Endothelial cell of umbilical vein (primary cell): ENCODE results near the gene NDUFS3. TPM values are rescaled to one million over a fixed set of nuclear protein-coding genes. Genes with fewer than 3 reads are reported as not detected.

Source experiments
- BruUV-seq: library from RNA; stranded (reverse); fragments of 400-500 nt; replicated peaks from 2 replicates; lab custom pipeline; 2021; lab: Mats Ljungman, UMichigan
- CTCF ChIA-PET: fragments of 300-600, 350-600 bp; sonication (Branson Sonifier 250); formaldehyde crosslinking; loops from one replicate; lab custom pipeline; 2021; ENCODE audit warnings: antibody characterized with exemption, inconsistent platforms; lab: Charles Lee
- POLR2A ChIA-PET: fragments of 300-600, 350-600 bp; sonication (Branson Sonifier 250); formaldehyde crosslinking; loops from one replicate; lab custom pipeline; 2021; ENCODE audit warnings: antibody characterized with exemption, inconsistent platforms; lab: Charles Lee
- DNase-seq: peaks from one replicate; pipeline ENCODE4 v3.0.0-alpha.2; 2011; ENCODE audit warnings: low read depth, low spot score
- FAIRE-seq: peaks from 2 replicates; lab custom pipeline; 2011; peaks lifted over from hg19 to GRCh38; lab: Jason Lieb, UNC
- H2AFZ ChIP-seq: 2 replicates; pipeline ENCODE4 v1.6.0; 2012; ENCODE audit warnings: low read depth, low read length, control low read depth, inconsistent platforms
- H3K27ac ChIP-seq: 2 replicates; pipeline ENCODE4 v1.5.1; 2011; ENCODE audit warnings: low read depth, mild to moderate bottlenecking, control low read depth, low read length, moderate library complexity; ENCODE audit not compliant: insufficient read depth
- H3K27me3 ChIP-seq, 2 experiments: 2 replicates each; pipeline versions ENCODE4 v1.6.0 to v1.6.1; 2011; ENCODE audit warnings: low read length in 2 of 2, mixed read lengths in 1 of 2; ENCODE audit not compliant: control insufficient read depth in 2 of 2, insufficient read depth in 2 of 2
- H3K36me3 ChIP-seq, 2 experiments: 2 replicates in 1 of 2; 3 replicates in 1 of 2; pipeline ENCODE4 v1.5.1; 2011; ENCODE audit warnings: low read length in 2 of 2, mild to moderate bottlenecking in 1 of 2, moderate library complexity in 1 of 2; ENCODE audit not compliant: control insufficient read depth in 2 of 2, insufficient read depth in 2 of 2; ENCODE audit errors: extremely low read depth in 1 of 2
- H3K4me1 ChIP-seq: 3 replicates; pipeline ENCODE4 v1.5.1; 2011; ENCODE audit warnings: mild to moderate bottlenecking, low read length; ENCODE audit not compliant: control insufficient read depth, insufficient read depth; ENCODE audit errors: extremely low read depth
- H3K4me2 ChIP-seq: 2 replicates; pipeline ENCODE4 v1.6.1; 2011; ENCODE audit warnings: low read length, control low read depth, mixed read lengths; ENCODE audit not compliant: insufficient read depth
- H3K4me3 ChIP-seq, 3 experiments: fragments of 200-600 bp in 1 of 3; sonication (generic), shearing (Covaris generic) in 1 of 3; replicated peaks in 1 of 3; 2 replicates each; pipeline ENCODE4 v1.5.1; 2011 to 2016; ENCODE audit warnings: control low read depth in 3 of 3, low read length in 3 of 3, mild to moderate bottlenecking in 2 of 3, inconsistent platforms in 1 of 3, low read depth in 1 of 3, moderate library complexity in 1 of 3; ENCODE audit not compliant: insufficient read depth in 1 of 3
- H3K79me2 ChIP-seq: 2 replicates; pipeline ENCODE4 v1.6.0; 2012; ENCODE audit warnings: low read length, inconsistent platforms; ENCODE audit not compliant: control insufficient read depth, insufficient read depth
- H3K9ac ChIP-seq: replicated peaks from 2 replicates; pipeline ENCODE3; 2011; ENCODE audit warnings: low read length, control low read depth; ENCODE audit not compliant: insufficient read depth; ENCODE audit errors: extremely low read depth
- H3K9me1 ChIP-seq: replicated peaks from 3 replicates; pipeline ENCODE4 v1.6.0; 2011; ENCODE audit warnings: mild to moderate bottlenecking, low read length; ENCODE audit not compliant: control insufficient read depth, insufficient read depth; ENCODE audit errors: extremely low read depth
- H3K9me3 ChIP-seq: replicated peaks from 2 replicates; pipeline ENCODE4 v1.5.1; 2012; ENCODE audit warnings: low read length, inconsistent platforms; ENCODE audit not compliant: control insufficient read depth, insufficient read depth
- H4K20me1 ChIP-seq: replicated peaks from 2 replicates; pipeline ENCODE3; 2011; ENCODE audit warnings: mild to moderate bottlenecking, low read length; ENCODE audit not compliant: control insufficient read depth, insufficient read depth; ENCODE audit errors: extremely low read depth
- CTCF ChIP-seq, 2 donors: IDR thresholded peaks; 1 replicate in 1 of 2; 2 replicates in 1 of 2; pipeline ENCODE4 v1.5.1; 2011; ENCODE audit warnings: low read length in 2 of 2, mild to moderate bottlenecking in 2 of 2, moderate library complexity in 2 of 2, control low read depth in 1 of 2, inconsistent platforms in 1 of 2, low read depth in 1 of 2; ENCODE audit not compliant: insufficient read depth in 1 of 2; ENCODE audit errors: extremely low read depth in 1 of 2
- EZH2 ChIP-seq: IDR thresholded peaks from 2 replicates; pipeline ENCODE4 v1.6.1; 2012; ENCODE audit warnings: borderline replicate concordance, low read depth, mild to moderate bottlenecking, moderate library complexity, low read length, inconsistent platforms; ENCODE audit not compliant: severe bottlenecking
- FOS ChIP-seq: IDR thresholded peaks from 2 replicates; pipeline ENCODE4 v1.6.1; 2011; ENCODE audit warnings: mild to moderate bottlenecking, low read length, moderate library complexity, borderline replicate concordance; ENCODE audit not compliant: insufficient read depth
- GATA2 ChIP-seq: IDR thresholded peaks from 2 replicates; pipeline ENCODE4 v1.7.0; 2011; ENCODE audit warnings: low read depth, mild to moderate bottlenecking, moderate library complexity, mixed read lengths, low read length; ENCODE audit not compliant: insufficient read length, insufficient read depth
- JUN ChIP-seq: IDR thresholded peaks from 2 replicates; pipeline ENCODE4 v1.6.1; 2011; ENCODE audit warnings: borderline replicate concordance, low read depth; ENCODE audit not compliant: insufficient read length, insufficient read depth
- MAX ChIP-seq: IDR thresholded peaks from 2 replicates; pipeline ENCODE4 v1.6.1; 2011; ENCODE audit not compliant: insufficient read depth, insufficient read length
- MYC ChIP-seq: IDR thresholded peaks from one replicate; pipeline ENCODE4 v1.6.1; 2011; ENCODE audit warnings: mild to moderate bottlenecking, low read depth, low read length
- POLR2A ChIP-seq: IDR thresholded peaks from 2 replicates; pipeline ENCODE4 v1.6.1; 2012; ENCODE audit warnings: low read depth, mild to moderate bottlenecking, control low read depth, low read length
- POLR2AphosphoS5 ChIP-seq: IDR thresholded peaks from 2 replicates; pipeline ENCODE4 v1.6.1; 2012; ENCODE audit warnings: low read depth, mild to moderate bottlenecking, control low read depth, low read length, moderate library complexity; ENCODE audit not compliant: insufficient read depth
- dilution Hi-C: fragments of 300-500 bp; cut with MboI; formaldehyde crosslinking; loops from one replicate; pipeline ENCODE4 v1.15.0; 2019; ENCODE audit warnings: low sequenced_read_pairs; ENCODE audit not compliant: extremely low pct_ligation_motif_present
- intact Hi-C: fragments of 100-400 bp; cut with micrococcal nuclease; formaldehyde crosslinking; loops from one replicate; pipeline ENCODE4 v1.10.0; 2022
- polyA plus RNA-seq, 4 experiments: library from polyadenylated mRNA; depleted of rRNA in 3 of 4; stranded (reverse) in 3 of 4; unstranded in 1 of 4; fragments of >200 nt; gene quantifications; 2 replicates each; pipeline versions ENCODE4 v1.2.1 to v1.2.3, GENCODE V29; 2011 to 2012; ENCODE audit warnings: missing spikeins in 1 of 4
- total RNA-seq: library from RNA; stranded (reverse); gene quantifications from 2 replicates; pipeline ENCODE4 v1.2.3, GENCODE V29; 2021

Gene NDUFS3
- total and polyA plus RNA-seq, 2 donors (not counting 3 experiments of a cell fraction or from before 2014, with no cell fraction given) = 99.7 to 169 TPM

- no peak for FAIRE-seq
- Histone ChIP-seq H4K20me1 (no peaks in the 10 kb centered on the region), H3K9ac (no peak overlapping the region), H2AFZ (no peak overlapping the region), H3K4me1 (peaks cover 10% of the 10 kb centered on the region), H3K4me3 (no peak overlapping the region), H3K79me2 (no peaks in the 10 kb centered on the region), H3K4me2 (no peak overlapping the region), H3K27me3 (peaks cover 32 to 40% of the 10 kb centered on the region in 2 experiments), H3K36me3 (no peaks in the 10 kb centered on the region), H3K9me3 (no peaks in the 10 kb centered on the region), H3K9me1 (no peaks in the 10 kb centered on the region), H3K27ac (no peak overlapping the region)
- ChIA-PET POLR2A (interaction anchor here (0.5 kb wide), 1 partner anchor 126 kb away, joined by 4 read pairs; no protein-coding TSS in a partner anchor), CTCF (interaction anchor here (0.6 to 1.3 kb wide), 3 partner anchors 25 to 180 kb away, joined by 3 to 5 read pairs (median 4); no protein-coding TSS in a partner anchor)
- DNase-seq = no peak
- TF ChIP-seq CTCF (IDR thresholded peaks at IDR 0.05; ENCODE audit: extremely low read depth in 1 of 2, insufficient read depth in 1 of 2, low read depth in 1 of 2, low read length in 2 of 2) = no peak
- TF ChIP-seq GATA2 = no peak
- TF ChIP-seq POLR2AphosphoS5 = no peak
- TF ChIP-seq EZH2 = no peak
- TF ChIP-seq POLR2A = no peak
- TF ChIP-seq JUN = no peak
- no peak for TF ChIP-seq FOS
- TF ChIP-seq MAX = no peak
- no peak for TF ChIP-seq MYC
- intact Hi-C loops = no loop called here
- BruUV-seq = no TSS peak
- dilution Hi-C loops = no loop called here
Observed at GRCh38 chr11:47592251-47592650, 13.4 kb downstream of the NDUFS3 start.
